HEK293T (cell line): ENCODE measurements around the gene AMT.

Experiments
- CTCF ChIA-PET: fragments of 350-600 bp; formaldehyde crosslinking; extraction: SDS; loops from one replicate; lab custom pipeline; 2021; ENCODE audit warnings: antibody characterized with exemption, inconsistent platforms; lab: Yijun Ruan, JAX
- POLR2A ChIA-PET: fragments of 350-600 bp; formaldehyde crosslinking; extraction: SDS; loops from one replicate; lab custom pipeline; 2020; ENCODE audit warnings: antibody characterized with exemption, inconsistent platforms; lab: Yijun Ruan, JAX
- DNase-seq: peaks from one replicate; pipeline ENCODE4 v3.0.0; 2012; ENCODE audit warnings: mixed read lengths; ENCODE audit errors: extremely low spot score
- ARNT ChIP-seq: fragments of 450-650 bp; IDR thresholded peaks from 2 replicates; pipeline ENCODE4 v1.6.1; 2017; ENCODE audit warnings: mild to moderate bottlenecking
- BHLHE40 ChIP-seq: fragments of 450-650 bp; IDR thresholded peaks from 2 replicates; pipeline ENCODE4 v1.6.1; 2016; ENCODE audit warnings: mild to moderate bottlenecking, moderate library complexity, borderline replicate concordance
- CTBP1 ChIP-seq: fragments of 450-650 bp; IDR thresholded peaks from 2 replicates; pipeline ENCODE4 v1.6.1; 2016; ENCODE audit warnings: borderline replicate concordance
- ELF4 ChIP-seq: fragments of 450-650 bp; IDR thresholded peaks from 2 replicates; pipeline ENCODE4 v1.6.1; 2017; ENCODE audit warnings: antibody characterized with exemption
- FOXA1 ChIP-seq: fragments of 450-650 bp; IDR thresholded peaks from 2 replicates; pipeline ENCODE4 v1.6.1; 2016; ENCODE audit warnings: mild to moderate bottlenecking
- FOXK2 ChIP-seq: fragments of 450-650 bp; IDR thresholded peaks from 2 replicates; pipeline ENCODE4 v1.6.1; 2016; ENCODE audit warnings: mild to moderate bottlenecking
- FOXM1 ChIP-seq: fragments of 450-650 bp; IDR thresholded peaks from 2 replicates; pipeline ENCODE4 v1.6.1; 2017; ENCODE audit warnings: mild to moderate bottlenecking, borderline replicate concordance
- HDGF ChIP-seq: fragments of 450-650 bp; IDR thresholded peaks from 2 replicates; pipeline ENCODE4 v1.6.1; 2017; ENCODE audit warnings: antibody characterized with exemption, borderline replicate concordance
- L3MBTL2 ChIP-seq: fragments of 450-650 bp; conservative IDR thresholded peaks from 2 replicates; pipeline ENCODE4 v1.6.1; 2016; ENCODE audit warnings: mild to moderate bottlenecking
- LEF1 ChIP-seq: fragments of 450-650 bp; IDR thresholded peaks from 2 replicates; pipeline ENCODE4 v1.6.1; 2017; ENCODE audit warnings: mild to moderate bottlenecking, borderline replicate concordance
- NFRKB ChIP-seq: fragments of 450-650 bp; IDR thresholded peaks from 2 replicates; pipeline ENCODE4 v1.6.1; 2016; ENCODE audit warnings: mild to moderate bottlenecking, moderate library complexity
- PKNOX1 ChIP-seq: fragments of 450-650 bp; IDR thresholded peaks from 2 replicates; pipeline ENCODE4 v1.6.1; 2016
- SP1 ChIP-seq: fragments of 450-650 bp; IDR thresholded peaks from 2 replicates; pipeline ENCODE4 v1.6.1; 2017
- SUZ12 ChIP-seq: fragments of 450-650 bp; IDR thresholded peaks from 2 replicates; pipeline ENCODE4 v1.6.1; 2016; ENCODE audit warnings: mild to moderate bottlenecking
- TARDBP ChIP-seq: fragments of 450-650 bp; IDR thresholded peaks from 2 replicates; pipeline ENCODE4 v1.6.1; 2016
- ZNF384 ChIP-seq: fragments of 450-650 bp; IDR thresholded peaks from 2 replicates; pipeline ENCODE4 v1.6.1; 2016

Gene AMT

DNA sequence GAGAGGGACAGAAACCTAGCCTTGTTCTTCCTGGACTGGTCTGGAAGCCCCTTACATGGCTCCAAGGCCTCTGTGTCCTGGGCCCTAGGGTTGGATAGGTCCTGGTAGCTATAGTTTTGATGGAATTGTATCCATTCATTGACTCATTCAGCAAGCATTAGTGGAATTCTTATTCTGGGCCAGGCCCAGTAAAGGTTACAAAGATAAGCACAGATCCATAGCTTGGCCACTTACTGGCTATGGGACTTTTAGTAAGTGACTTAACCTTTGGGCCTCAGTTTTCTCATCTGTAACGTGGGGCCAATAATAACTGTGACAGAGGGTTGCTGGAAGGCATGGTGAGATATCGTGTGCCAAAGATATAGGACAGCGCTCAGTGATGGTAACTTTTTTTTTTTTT is 34.2 kb upstream of the AMT start:
- ChIA-PET CTCF (no interaction called here), POLR2A (no interaction called here)
- no peak for DNase-seq
- TF ChIP-seq FOXA1 (no peak), FOXM1 (no peak), CTBP1 (no peak), ZNF384 (no peak), NFRKB (no peak), ARNT (no peak), LEF1 (no peak), ELF4 (no peak), FOXK2 (no peak), TARDBP (no peak)

DNA sequence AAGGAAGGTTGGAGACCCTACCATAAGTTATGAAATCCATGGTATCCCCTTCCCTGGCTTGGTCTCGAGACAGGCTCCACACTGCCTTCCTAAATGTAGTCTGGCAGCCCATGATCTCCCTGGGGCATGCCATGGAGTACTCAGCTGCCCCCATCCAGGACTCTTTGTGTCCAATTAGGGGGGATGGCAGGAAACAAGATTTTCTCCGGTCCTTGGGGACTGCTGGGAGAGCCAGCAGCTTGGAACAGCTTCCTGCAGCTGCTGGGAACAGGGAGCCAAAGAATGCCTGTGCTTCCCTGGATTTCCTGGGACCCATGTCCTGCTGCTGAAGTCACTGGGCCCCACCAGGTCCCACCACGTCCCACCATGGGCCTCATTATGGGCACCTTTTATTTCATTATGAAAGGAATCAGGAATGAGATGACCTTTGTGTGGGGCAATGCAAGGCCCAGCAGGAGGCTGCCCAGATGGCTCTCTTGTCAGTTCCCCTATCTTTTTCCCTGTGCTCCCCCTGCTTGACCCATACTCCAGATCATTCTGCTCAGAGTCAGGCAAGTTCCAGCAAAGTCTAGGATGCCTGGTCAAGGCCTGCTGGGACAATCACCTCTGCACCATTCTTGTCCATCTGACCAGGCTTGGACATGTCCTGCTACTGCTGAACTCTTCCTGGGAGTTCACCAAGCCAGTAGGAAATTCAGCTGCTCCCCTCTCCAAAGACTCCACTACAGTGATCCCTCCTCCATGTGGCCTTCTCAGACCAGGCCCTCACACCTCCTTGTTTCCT is 32.8 kb upstream of the AMT start:
- CTCF ChIA-PET, result no interaction called here
- POLR2A ChIA-PET, result interaction anchor here (1.0 to 2.0 kb wide), 5 partner anchors 14 to 214 kb away, joined by 3 to 6 read pairs (median 3); partner anchors contain the start of genes DAG1 and USP4
- no peak for TF ChIP-seq FOXA1
- TF ChIP-seq ZNF384, result no peak
- TF ChIP-seq ARNT, result no peak
- TF ChIP-seq ELF4, result no peak
- TF ChIP-seq FOXM1, result no peak
- TF ChIP-seq SUZ12, result no peak
- TF ChIP-seq HDGF, result no peak
- no peak for TF ChIP-seq NFRKB
- TF ChIP-seq TARDBP, result no peak
- no peak for TF ChIP-seq SP1
- TF ChIP-seq LEF1, result no peak
- no peak for TF ChIP-seq FOXK2
- TF ChIP-seq CTBP1, result no peak
- TF ChIP-seq L3MBTL2, result no peak
- no peak for TF ChIP-seq BHLHE40
- TF ChIP-seq PKNOX1, result no peak
- no peak for DNase-seq

- ChIA-PET CTCF (interaction anchor here (0.6 to 0.8 kb wide), 7 partner anchors 11 to 114 kb away, joined by 3 to 7 read pairs (median 3); partner anchors contain the start of gene USP4), POLR2A (interaction anchor here (0.7 to 2.0 kb wide), 6 partner anchors 15 to 215 kb away, joined by 3 to 6 read pairs (median 3); partner anchors contain the start of genes DAG1, RHOA and USP4)
- no peak for DNase-seq
- TF ChIP-seq L3MBTL2 (no peak), NFRKB (no peak), FOXM1 (no peak), ARNT (no peak), CTBP1 (no peak), SP1 (no peak), BHLHE40 (no peak), HDGF (no peak), TARDBP (no peak), PKNOX1 (no peak), ELF4 (no peak), SUZ12 (no peak), FOXK2 (no peak), LEF1 (no peak)
Observed at GRCh38 chr3:49454458-49454857, 32.2 kb upstream of the AMT start.

DNA sequence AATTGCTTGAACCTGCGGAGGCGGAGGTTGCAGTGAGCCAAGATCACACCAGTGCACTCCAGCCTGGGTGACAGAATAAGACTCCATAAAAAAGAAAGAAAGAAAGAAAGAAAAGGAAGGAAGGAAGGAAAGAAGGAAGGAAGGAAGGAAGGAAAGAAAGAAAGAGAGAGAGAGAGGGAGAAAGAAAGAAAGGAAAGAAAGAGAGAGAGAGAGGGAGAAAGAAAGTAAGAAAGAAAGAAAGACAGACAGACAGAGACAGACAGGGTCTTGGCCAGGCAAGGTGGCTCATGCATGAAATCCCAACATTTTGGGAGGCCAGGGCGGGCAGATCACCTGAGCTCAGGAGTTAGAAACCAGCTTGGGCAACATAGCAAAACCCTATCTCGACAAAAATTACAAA is 31.3 kb upstream of the AMT start:
- TF ChIP-seq TARDBP (no peak), ZNF384 (no peak), SUZ12 (no peak), FOXK2 (no peak), SP1 (no peak), CTBP1 (no peak), BHLHE40 (no peak), PKNOX1 (no peak), NFRKB (no peak), ARNT (no peak), LEF1 (no peak), FOXM1 (no peak)
- CTCF ChIA-PET, result interaction anchor here (0.6 to 0.8 kb wide), 2 partner anchors 31 to 113 kb away, joined by 3 to 7 read pairs; partner anchors contain the start of gene USP4
- POLR2A ChIA-PET, result interaction anchor here (0.7 to 2.0 kb wide), 4 partner anchors 16 to 119 kb away, joined by 3 to 6 read pairs (median 4); partner anchors contain the start of genes DAG1, RHOA and USP4
- no peak for DNase-seq

DNA sequence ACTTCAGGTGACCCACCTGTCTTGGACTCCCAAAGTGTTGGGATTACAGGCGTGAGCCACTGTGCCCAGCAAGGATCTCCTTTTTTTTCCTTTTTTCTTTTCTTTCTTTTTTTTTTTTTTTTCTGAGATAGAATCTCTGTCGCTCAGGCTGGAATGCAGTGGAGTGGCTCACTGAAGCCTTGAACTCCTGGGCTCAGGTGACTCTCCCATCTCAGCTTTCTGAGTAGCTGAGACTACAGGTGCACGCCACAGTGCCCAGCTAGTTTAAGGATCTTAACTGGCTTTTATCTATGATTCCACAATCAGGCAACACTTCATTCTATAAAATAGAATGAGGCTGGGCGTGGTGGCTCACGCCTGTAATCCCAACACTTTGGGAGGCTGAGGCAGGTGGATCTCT is 23.1 kb upstream of the AMT start:
- DNase-seq, result no peak
- no peak for TF ChIP-seq FOXK2
- no peak for TF ChIP-seq SP1
- no peak for TF ChIP-seq BHLHE40
- no peak for TF ChIP-seq TARDBP
- TF ChIP-seq PKNOX1, result no peak
- no peak for TF ChIP-seq CTBP1
- TF ChIP-seq NFRKB, result no peak
- TF ChIP-seq SUZ12, result no peak
- TF ChIP-seq HDGF, result no peak
- no peak for TF ChIP-seq L3MBTL2
- TF ChIP-seq ZNF384, result no peak
- TF ChIP-seq FOXM1, result no peak
- no peak for TF ChIP-seq ELF4
- no peak for TF ChIP-seq ARNT
- no peak for TF ChIP-seq FOXA1
- TF ChIP-seq LEF1, result no peak
- CTCF ChIA-PET, result no interaction called here
- POLR2A ChIA-PET, result interaction anchor here (0.9 to 2.6 kb wide), 3 partner anchors 15 to 106 kb away, joined by 4 to 22 read pairs (median 5); partner anchors contain the start of genes NICN1 and USP4
